H1 (cell line): ENCODE measurements around the gene HDHD5. TPM values are rescaled to one million over a fixed set of nuclear protein-coding genes. Genes with fewer than 3 reads are reported as not detected.

Experiments
- CTCF ChIA-PET: fragments of 300-600 bp; sonication (Branson Sonifier 250); formaldehyde crosslinking; loops from one replicate; lab custom pipeline; 2021; ENCODE audit not compliant: partially characterized antibody; lab: Charles Lee
- POLR2A ChIA-PET: fragments of 300-600 bp; sonication (Branson Sonifier 250); formaldehyde crosslinking; loops from one replicate; lab custom pipeline; 2021; ENCODE audit warnings: inconsistent platforms; ENCODE audit not compliant: partially characterized antibody; lab: Charles Lee
- DNase-seq, 2 experiments: peaks; one replicate each; pipeline versions ENCODE4 v3.0.0 to v3.0.0-alpha.2; 2010 to 2022; ENCODE audit warnings: low spot score in 2 of 2, low read depth in 1 of 2, mixed read lengths in 1 of 2
- FAIRE-seq: peaks from 2 replicates; lab custom pipeline; 2011; peaks lifted over from hg19 to GRCh38; lab: Jason Lieb, UNC
- H2AFZ ChIP-seq: 2 replicates; pipeline ENCODE4 v1.8.1; 2012; ENCODE audit warnings: low read length, inconsistent platforms
- H2AK5ac ChIP-seq: 2 replicates; pipeline ENCODE4 v1.6.1; 2013; ENCODE audit warnings: low read depth, low read length
- H2BK120ac ChIP-seq: replicated peaks from 2 replicates; pipeline ENCODE3; 2013; ENCODE audit warnings: low read depth, low read length, inconsistent platforms
- H2BK12ac ChIP-seq: 2 replicates; pipeline ENCODE4 v1.6.1; 2013; ENCODE audit warnings: low read depth, low read length
- H2BK15ac ChIP-seq: 2 replicates; pipeline ENCODE4 v1.6.1; 2013; ENCODE audit warnings: low read length
- H2BK20ac ChIP-seq: 2 replicates; pipeline ENCODE4 v1.6.1; 2013; ENCODE audit warnings: low read length
- H2BK5ac ChIP-seq: 2 replicates; pipeline ENCODE4 v1.6.1; 2013; ENCODE audit warnings: low read depth, low read length
- H3K14ac ChIP-seq: 2 replicates; pipeline ENCODE4 v1.6.1; 2013; ENCODE audit warnings: inconsistent platforms; ENCODE audit not compliant: insufficient read length
- H3K18ac ChIP-seq: 2 replicates; pipeline ENCODE4 v1.6.1; 2013; ENCODE audit warnings: low read length; ENCODE audit errors: extremely low read depth
- H3K23ac ChIP-seq: 2 replicates; pipeline ENCODE4 v1.6.1; 2013; ENCODE audit warnings: inconsistent platforms; ENCODE audit not compliant: insufficient read length
- H3K23me2 ChIP-seq: 2 replicates; pipeline ENCODE4 v1.6.1; 2013; ENCODE audit warnings: low read depth, low read length
- H3K27ac ChIP-seq: 2 replicates; pipeline ENCODE4 v1.6.1; 2011; ENCODE audit warnings: low read depth, low read length, inconsistent platforms
- H3K27me3 ChIP-seq, 4 experiments: replicated peaks in 1 of 4; 1 replicate in 1 of 4; 2 replicates in 3 of 4; pipeline versions ENCODE4 v1.6.1 to v1.8.1; 2011 to 2013; ENCODE audit warnings: low read length in 3 of 4, mild to moderate bottlenecking in 3 of 4, inconsistent platforms in 2 of 4, mixed read lengths in 2 of 4, moderate library complexity in 1 of 4; ENCODE audit not compliant: control insufficient read depth in 3 of 4, insufficient read depth in 3 of 4; ENCODE audit errors: extremely low read depth in 1 of 4
- H3K36me3 ChIP-seq, 4 experiments: 2 replicates each; pipeline versions ENCODE4 v1.6.1 to v1.8.1; 2011 to 2013; ENCODE audit warnings: mild to moderate bottlenecking in 4 of 4, low read length in 3 of 4, moderate library complexity in 2 of 4, control low read depth in 1 of 4, inconsistent platforms in 1 of 4; ENCODE audit not compliant: insufficient read depth in 4 of 4, control insufficient read depth in 2 of 4
- H3K4ac ChIP-seq: replicated peaks from 2 replicates; pipeline ENCODE3; 2013; ENCODE audit warnings: low read length, low read depth, mixed read lengths, inconsistent platforms; ENCODE audit not compliant: insufficient read length
- H3K4me1 ChIP-seq, 4 experiments: replicated peaks in 1 of 4; 1 replicate in 1 of 4; 2 replicates in 3 of 4; pipeline versions ENCODE4 v1.6.1 to v1.8.1; 2011 to 2013; ENCODE audit warnings: low read length in 3 of 4, inconsistent platforms in 2 of 4, mixed read lengths in 1 of 4; ENCODE audit not compliant: insufficient read depth in 4 of 4, control insufficient read depth in 3 of 4
- H3K4me2 ChIP-seq, 2 experiments: 2 replicates each; pipeline versions ENCODE4 v1.6.1 to v1.8.1; 2011 to 2013; ENCODE audit warnings: low read depth in 2 of 2, low read length in 2 of 2, control low read depth in 1 of 2, inconsistent platforms in 1 of 2, mild to moderate bottlenecking in 1 of 2; ENCODE audit not compliant: insufficient read depth in 1 of 2
- H3K4me3 ChIP-seq, 4 experiments: fragments of 200-600, 300-600 bp in 1 of 4; sonication (generic), shearing (Covaris generic), sonication (Bioruptor Twin) in 1 of 4; 2 replicates each; pipeline versions ENCODE4 v1.5.1 to v1.8.1; 2011 to 2016; ENCODE audit warnings: low read length in 4 of 4, low read depth in 3 of 4, control low read depth in 2 of 4, inconsistent platforms in 2 of 4, mild to moderate bottlenecking in 2 of 4, mixed read lengths in 1 of 4, moderate library complexity in 1 of 4; ENCODE audit not compliant: insufficient read depth in 2 of 4; ENCODE audit errors: extremely low read depth in 1 of 4
- H3K56ac ChIP-seq: replicated peaks from 2 replicates; pipeline ENCODE3; 2013; ENCODE audit warnings: low read depth, mild to moderate bottlenecking, mixed read lengths, low read length, inconsistent platforms; ENCODE audit not compliant: insufficient read length
- H3K79me1 ChIP-seq: 2 replicates; pipeline ENCODE4 v1.6.1; 2013; ENCODE audit warnings: low read depth, low read length, control low read depth
- H3K79me2 ChIP-seq, 2 experiments: 2 replicates each; pipeline versions ENCODE4 v1.6.1 to v1.8.1; 2012 to 2013; ENCODE audit warnings: low read length in 2 of 2, mild to moderate bottlenecking in 2 of 2, inconsistent platforms in 1 of 2; ENCODE audit not compliant: insufficient read depth in 2 of 2, control insufficient read depth in 1 of 2
- H3K9ac ChIP-seq, 4 experiments: replicated peaks in 1 of 4; 1 replicate in 1 of 4; 2 replicates in 3 of 4; pipeline versions ENCODE4 v1.6.1 to v1.8.1; 2011 to 2013; ENCODE audit warnings: low read depth in 3 of 4, low read length in 3 of 4, control low read depth in 2 of 4, mild to moderate bottlenecking in 2 of 4, moderate library complexity in 2 of 4, inconsistent platforms in 1 of 4; ENCODE audit errors: extremely low read depth in 1 of 4
- H3K9me3 ChIP-seq, 2 experiments: 2 replicates each; pipeline versions ENCODE4 v1.6.1 to v1.8.1; 2012 to 2013; ENCODE audit warnings: mild to moderate bottlenecking in 2 of 2, moderate library complexity in 2 of 2, control low read depth in 1 of 2, inconsistent platforms in 1 of 2, low read depth in 1 of 2, low read length in 1 of 2, mixed read lengths in 1 of 2; ENCODE audit not compliant: insufficient read depth in 2 of 2
- H4K20me1 ChIP-seq, 2 experiments: replicated peaks in 1 of 2; 2 replicates each; pipeline versions ENCODE3 to v1.8.1; 2011 to 2013; ENCODE audit warnings: inconsistent platforms in 2 of 2, low read length in 2 of 2, mild to moderate bottlenecking in 1 of 2; ENCODE audit not compliant: insufficient read depth in 2 of 2, control insufficient read depth in 1 of 2
- H4K5ac ChIP-seq: 2 replicates; pipeline ENCODE4 v1.6.1; 2013; ENCODE audit warnings: low read length, low read depth, mixed read lengths, inconsistent platforms; ENCODE audit not compliant: insufficient read length
- H4K8ac ChIP-seq: 2 replicates; pipeline ENCODE4 v1.8.0; 2013; ENCODE audit warnings: mild to moderate bottlenecking, moderate library complexity, low read length, inconsistent platforms; ENCODE audit not compliant: insufficient read depth; ENCODE audit errors: extremely low read depth
- H4K91ac ChIP-seq: replicated peaks from 2 replicates; pipeline ENCODE3; 2013; ENCODE audit warnings: low read length, mixed read lengths, inconsistent platforms; ENCODE audit not compliant: insufficient read length
- KDM1A ChIP-seq: fragments of 200-600, 300-600 bp; sonication (generic); IDR thresholded peaks from 2 replicates; pipeline ENCODE4 v1.7.1; 2016; ENCODE audit warnings: mild to moderate bottlenecking, low read length, borderline replicate concordance
- SIRT6 ChIP-seq: IDR thresholded peaks from one replicate; pipeline ENCODE4 v1.7.1; 2012; ENCODE audit warnings: low read length, inconsistent platforms
- WGBS, 2 experiments: shearing (Covaris generic) in 1 of 2; methylation state at CpG; one replicate each; pipeline versions ENCODE4 v1.1.6 to v1.1.7; 2013 to 2015; ENCODE audit warnings: low lambda C conversion rate in 2 of 2, mixed read lengths in 2 of 2, inconsistent platforms in 1 of 2, low coverage in 1 of 2, missing lambda C conversion rate in 1 of 2; ENCODE audit not compliant: insufficient replicate concordance in 2 of 2, insufficient coverage in 1 of 2, insufficient read length in 1 of 2; ENCODE audit errors: extremely low coverage in 1 of 2, missing lambda C conversion rate in 1 of 2; 5-methylcytosine and 5-hydroxymethylcytosine counted together
- polyA plus RNA-seq, 7 experiments: library from polyadenylated mRNA; depleted of rRNA in 3 of 7; stranded (reverse) in 5 of 7; unstranded in 2 of 7; fragments of >200 nt in 5 of 7; fragments of 200-250 nt in 2 of 7; gene quantifications; 1 replicate in 5 of 7; 2 replicates in 1 of 7; 4 replicates in 1 of 7; pipeline versions ENCODE4 v1.2.1 to v1.2.3, GENCODE V29; 2011 to 2013; ENCODE audit warnings: missing spikeins in 2 of 7, mixed read lengths in 2 of 7
- total RNA-seq: library from RNA; stranded (reverse); fragmentation: NEBNext Ultra II Directional; extraction: Animal tissue kit (Norgen Biotek cat#: 25700); gene quantifications from 2 replicates; pipeline ENCODE4 v1.2.1, GENCODE V29; 2021

The HDHD5 gene
- total and polyA plus RNA-seq, 2 of the 8 experiments (the other 6 are each of a cell fraction or from before 2014, with no cell fraction given) = 68.3 to 123 TPM

DNA sequence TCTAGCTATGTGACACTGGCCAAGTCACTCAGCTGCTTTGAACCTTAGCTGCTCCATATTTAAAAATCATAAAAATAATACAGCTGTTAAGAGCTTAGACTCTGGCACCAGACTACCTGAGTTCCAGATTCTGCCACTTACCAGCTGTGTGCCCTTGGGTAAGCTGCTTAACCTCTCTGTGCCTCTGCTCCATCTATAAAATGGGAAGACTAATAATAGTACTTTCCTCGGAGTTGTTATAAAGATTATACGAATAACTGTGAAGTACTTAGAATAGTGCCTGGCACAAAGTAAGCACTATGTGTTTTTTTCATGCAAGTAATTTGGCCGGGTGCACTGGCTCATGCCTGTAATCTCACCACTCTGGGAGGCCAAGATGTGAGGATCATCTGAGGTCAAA, 1.4 kb downstream of the HDHD5 start:
- Histone ChIP-seq H3K14ac (no peak overlapping the region), H2BK15ac (no peak overlapping the region), H4K8ac (no peak overlapping the region), H2AFZ (no peak overlapping the region), H3K79me2 (peaks cover 19 to 48% of the 10 kb centered on the region in 2 experiments), H3K27me3 (0 out of 7 replicates have a peak, but pooled peaks cover 0 to 4% (median 0%) of the 10 kb centered on the region in 4 experiments), H3K9ac (no peak overlapping the region), H3K4me3 (peak overlapping the region in 2 of 4 experiments; percentile 62 to 70; a peak in 3 of 8 replicates), H3K18ac (no peak overlapping the region), H2AK5ac (no peak overlapping the region), H3K9me3 (no peaks in the 10 kb centered on the region), H2BK5ac (no peak overlapping the region), H3K27ac (no peak overlapping the region), H3K36me3 (no peaks in the 10 kb centered on the region), H3K4me1 (peaks cover 3 to 8% (median 5%) of the 10 kb centered on the region in 4 experiments; a peak in 6 of 7 replicates), H3K4me2 (peak overlapping the region; percentile 67 to 70; a peak in 2 of 4 replicates), H4K91ac (no peak overlapping the region), H4K20me1 (peaks cover 2 to 9% of the 10 kb centered on the region in 2 experiments), H3K4ac (no peak overlapping the region), H3K79me1 (peaks cover 10% of the 10 kb centered on the region), H2BK20ac (no peak overlapping the region), H3K23me2 (peaks cover 10% of the 10 kb centered on the region; the same call in 1 of the 2 replicates), H3K23ac (no peak overlapping the region), H2BK120ac (no peak overlapping the region), H3K56ac (no peak overlapping the region), H4K5ac (no peak overlapping the region), H2BK12ac (no peak overlapping the region)
- DNase-seq (no peak), FAIRE-seq (no peak)
- CTCF ChIA-PET = interaction anchor here (0.5 to 2.4 kb wide), 7 partner anchors 11 to 208 kb away, joined by 3 to 12 read pairs (median 5); no protein-coding TSS in a partner anchor
- 0 out of 2 replicates have a peak, but pooled peaks have one; percentile 58 for TF ChIP-seq KDM1A
- TF ChIP-seq SIRT6 = no peak
- WGBS, 2 experiments = 97% methylated on average over 3 of the region's 3 CpGs; no CpG with 5 or more reads in 1 of the 2 experiments
- POLR2A ChIA-PET = interaction anchor here (0.7 to 2.0 kb wide), 5 partner anchors 11 to 77 kb away, joined by 3 to 6 read pairs (median 3); no protein-coding TSS in a partner anchor
